K562 (cell line): ENCODE measurements around the gene SLC7A4. TPM values are rescaled to one million over a fixed set of nuclear protein-coding genes. Genes with fewer than 3 reads are reported as not detected.
A peak's percentile ranks its signal among the peaks of the same experiment; 100 is the strongest.

Experiments used
- ARID3A ChIP-seq: IDR thresholded peaks from 2 replicates; pipeline ENCODE4 v1.6.1; 2012; ENCODE audit warnings: low read depth, low read length, improper control_type of control experiment, borderline replicate concordance
- CBX2 ChIP-seq: fragments of 200-600 bp; sonication (generic); IDR thresholded peaks from one replicate; pipeline ENCODE4 v1.6.1; 2012; ENCODE audit warnings: mild to moderate bottlenecking, low read length, inconsistent platforms; ENCODE audit not compliant: insufficient read depth, poor library complexity, severe bottlenecking
- FOXJ3 ChIP-seq: sonication (generic); formaldehyde crosslinking; IDR thresholded peaks from 2 replicates; pipeline ENCODE4 v1.4.0; 2020; ENCODE audit warnings: mild to moderate bottlenecking, missing genetic modification reagents
- FOXM1 ChIP-seq, 2 experiments: fragments of 450-650 bp in 1 of 2; sonication (generic) in 1 of 2; formaldehyde crosslinking in 1 of 2; IDR thresholded peaks; 2 replicates each; pipeline versions ENCODE4 v1.6.1 to v1.9.0; 2017 to 2022; ENCODE audit warnings: low read depth in 2 of 2, mild to moderate bottlenecking in 2 of 2, missing genetic modification reagents in 1 of 2, moderate library complexity in 1 of 2
- KDM4B ChIP-seq, 2 experiments: fragments of 450-650 bp in 1 of 2; sonication (generic) in 1 of 2; IDR thresholded peaks; 2 replicates each; pipeline ENCODE4 v1.6.1; 2016 to 2017; ENCODE audit warnings: borderline replicate concordance in 2 of 2, antibody characterized with exemption in 1 of 2, low read depth in 1 of 2, mild to moderate bottlenecking in 1 of 2
- MCM2 ChIP-seq: fragments of 450-650 bp; IDR thresholded peaks from 2 replicates; pipeline ENCODE4 v1.6.1; 2017; ENCODE audit warnings: low read depth, mild to moderate bottlenecking
- MXI1 ChIP-seq: IDR thresholded peaks from 2 replicates; pipeline ENCODE4 v1.6.1; 2011; ENCODE audit warnings: low read depth, mild to moderate bottlenecking, improper control_type of control experiment, low read length
- SRSF1 ChIP-seq: fragments of 200-400 bp; formaldehyde crosslinking; IDR thresholded peaks from 2 replicates; pipeline ENCODE4 v1.6.1; 2017; ENCODE audit warnings: mild to moderate bottlenecking, low read depth, low read length, moderate library complexity
- TCF7 ChIP-seq: sonication (generic); IDR thresholded peaks from 2 replicates; pipeline ENCODE4 v1.6.1; 2016; ENCODE audit warnings: antibody characterized with exemption, borderline replicate concordance
- ZC3H4 ChIP-seq: sonication (generic); formaldehyde crosslinking; IDR thresholded peaks from 2 replicates; pipeline ENCODE4 v1.9.0; 2021; ENCODE audit warnings: missing genetic modification reagents, borderline replicate concordance
- ZNF217 ChIP-seq: sonication (generic); formaldehyde crosslinking; IDR thresholded peaks from 2 replicates; pipeline ENCODE4 v1.8.0; 2022; ENCODE audit warnings: mild to moderate bottlenecking, missing genetic modification reagents
- ZNF347 ChIP-seq: fragments of 450-650 bp; formaldehyde crosslinking; IDR thresholded peaks from 2 replicates; pipeline ENCODE4 v1.4.0; 2020; ENCODE audit warnings: low read depth, mild to moderate bottlenecking, moderate library complexity
- ZNF584 ChIP-seq: fragments of 200-800 bp; sonication (Bioruptor generic); IDR thresholded peaks from 2 replicates; pipeline ENCODE4 v1.6.1; 2016; ENCODE audit warnings: low read depth, mild to moderate bottlenecking, missing genetic modification characterization, missing compliant biosample characterization
- polyA plus RNA-seq, 8 experiments: library from polyadenylated mRNA; depleted of rRNA in 4 of 8; stranded (reverse) in 5 of 8; unstranded in 3 of 8; fragments of >200 nt; fragmentation: Nextera tagmentation in 2 of 8; fragmentation: Illumina TruSeq in 1 of 8; extraction: Ambion mirVana in 2 of 8; extraction: Trizol in 1 of 8; gene quantifications; 2 replicates each; pipeline versions ENCODE4 v1.2.1 to v1.2.3, GENCODE V29; 2011 to 2014; ENCODE audit warnings: inconsistent platforms in 1 of 8, missing spikeins in 1 of 8
- total RNA-seq, 7 experiments: library from RNA; depleted of rRNA in 6 of 7; stranded (reverse); fragments of >200 nt in 6 of 7; fragmentation: Illumina TruSeq in 2 of 7; extraction: Trizol in 2 of 7; gene quantifications; 2 replicates each; pipeline versions ENCODE4 v1.2.1 to v1.2.3, GENCODE V29; 2011 to 2021; ENCODE audit warnings: low replicate concordance in 1 of 7
- TF ChIP-seq, protein P1 (sequence below): fragments of 450-650 bp; IDR thresholded peaks from 2 replicates; pipeline ENCODE4 v1.6.1; 2018; ENCODE audit not compliant: partially characterized antibody
- TF ChIP-seq, protein P2 (sequence below): fragments of 450-650 bp; conservative IDR thresholded peaks from 2 replicates; pipeline ENCODE4 v1.6.1; 2016; ENCODE audit warnings: missing genetic modification characterization, low read depth, mild to moderate bottlenecking, control low read depth, missing compliant biosample characterization
- TF ChIP-seq, protein P3 (sequence below): fragments of 450-650 bp; IDR thresholded peaks from 2 replicates; pipeline ENCODE4 v1.6.1; 2017; ENCODE audit warnings: antibody characterized with exemption

Gene SLC7A4
- total and polyA plus RNA-seq, 9 of the 15 experiments (the other 6 are each of a cell fraction or from before 2014, with no cell fraction given), result not detected

DNA sequence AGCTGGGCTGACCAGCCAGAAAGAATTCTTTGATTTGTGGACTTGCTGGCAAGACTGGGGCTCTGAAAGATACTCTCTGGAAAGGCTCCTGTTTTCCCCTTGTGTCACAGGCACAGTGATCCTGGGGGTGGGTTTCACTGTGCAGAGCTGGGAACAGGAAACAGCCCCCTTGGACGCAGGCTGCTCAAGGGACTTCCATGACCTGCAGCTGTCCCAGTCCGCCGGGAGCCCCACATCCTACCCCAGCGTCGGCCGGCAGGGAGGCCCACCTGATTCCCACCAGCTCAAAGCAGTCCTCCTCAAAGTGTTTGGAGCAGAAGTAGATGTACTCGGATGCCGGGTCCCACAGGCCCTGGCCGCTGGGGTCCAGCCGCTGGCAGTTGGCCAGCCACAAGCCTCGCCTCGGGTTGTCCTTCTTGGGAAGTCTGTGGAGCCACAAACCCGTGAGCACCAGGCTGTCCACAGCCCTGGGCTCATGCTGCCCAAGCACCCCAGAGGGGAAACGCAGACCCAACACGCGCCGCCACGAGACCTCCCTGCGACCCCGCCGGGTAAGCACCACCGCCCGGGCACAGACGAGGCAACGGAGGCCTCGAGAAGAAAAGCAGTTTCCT lies 31.3 kb downstream of the SLC7A4 start (continued):
- TF ChIP-seq, protein P1, sequence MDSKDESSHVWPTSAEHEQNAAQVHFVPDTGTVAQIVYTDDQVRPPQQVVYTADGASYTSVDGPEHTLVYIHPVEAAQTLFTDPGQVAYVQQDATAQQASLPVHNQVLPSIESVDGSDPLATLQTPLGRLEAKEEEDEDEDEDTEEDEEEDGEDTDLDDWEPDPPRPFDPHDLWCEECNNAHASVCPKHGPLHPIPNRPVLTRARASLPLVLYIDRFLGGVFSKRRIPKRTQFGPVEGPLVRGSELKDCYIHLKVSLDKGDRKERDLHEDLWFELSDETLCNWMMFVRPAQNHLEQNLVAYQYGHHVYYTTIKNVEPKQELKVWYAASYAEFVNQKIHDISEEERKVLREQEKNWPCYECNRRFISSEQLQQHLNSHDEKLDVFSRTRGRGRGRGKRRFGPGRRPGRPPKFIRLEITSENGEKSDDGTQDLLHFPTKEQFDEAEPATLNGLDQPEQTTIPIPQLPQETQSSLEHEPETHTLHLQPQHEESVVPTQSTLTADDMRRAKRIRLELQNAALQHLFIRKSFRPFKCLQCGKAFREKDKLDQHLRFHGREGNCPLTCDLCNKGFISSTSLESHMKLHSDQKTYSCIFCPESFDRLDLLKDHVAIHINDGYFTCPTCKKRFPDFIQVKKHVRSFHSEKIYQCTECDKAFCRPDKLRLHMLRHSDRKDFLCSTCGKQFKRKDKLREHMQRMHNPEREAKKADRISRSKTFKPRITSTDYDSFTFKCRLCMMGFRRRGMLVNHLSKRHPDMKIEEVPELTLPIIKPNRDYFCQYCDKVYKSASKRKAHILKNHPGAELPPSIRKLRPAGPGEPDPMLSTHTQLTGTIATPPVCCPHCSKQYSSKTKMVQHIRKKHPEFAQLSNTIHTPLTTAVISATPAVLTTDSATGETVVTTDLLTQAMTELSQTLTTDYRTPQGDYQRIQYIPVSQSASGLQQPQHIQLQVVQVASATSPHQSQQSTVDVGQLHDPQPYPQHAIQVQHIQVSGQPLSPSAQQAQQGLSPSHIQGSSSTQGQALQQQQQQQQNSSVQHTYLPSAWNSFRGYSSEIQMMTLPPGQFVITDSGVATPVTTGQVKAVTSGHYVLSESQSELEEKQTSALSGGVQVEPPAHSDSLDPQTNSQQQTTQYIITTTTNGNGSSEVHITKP, result no peak
- no peak for TF ChIP-seq ZC3H4 (CRISPR knock-in tag)
- TF ChIP-seq FOXJ3 (CRISPR knock-in tag), result no peak
- TF ChIP-seq ZNF347 (CRISPR knock-in tag), result 0 out of 2 replicates have a peak, but pooled peaks have one; percentile 17
- TF ChIP-seq MCM2, result no peak
- TF ChIP-seq, protein P2, sequence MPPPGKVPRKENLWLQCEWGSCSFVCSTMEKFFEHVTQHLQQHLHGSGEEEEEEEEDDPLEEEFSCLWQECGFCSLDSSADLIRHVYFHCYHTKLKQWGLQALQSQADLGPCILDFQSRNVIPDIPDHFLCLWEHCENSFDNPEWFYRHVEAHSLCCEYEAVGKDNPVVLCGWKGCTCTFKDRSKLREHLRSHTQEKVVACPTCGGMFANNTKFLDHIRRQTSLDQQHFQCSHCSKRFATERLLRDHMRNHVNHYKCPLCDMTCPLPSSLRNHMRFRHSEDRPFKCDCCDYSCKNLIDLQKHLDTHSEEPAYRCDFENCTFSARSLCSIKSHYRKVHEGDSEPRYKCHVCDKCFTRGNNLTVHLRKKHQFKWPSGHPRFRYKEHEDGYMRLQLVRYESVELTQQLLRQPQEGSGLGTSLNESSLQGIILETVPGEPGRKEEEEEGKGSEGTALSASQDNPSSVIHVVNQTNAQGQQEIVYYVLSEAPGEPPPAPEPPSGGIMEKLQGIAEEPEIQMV (tag), result no peak
- TF ChIP-seq ZNF217, result no peak
- TF ChIP-seq ARID3A, result no peak
- TF ChIP-seq CBX2, result no peak
- TF ChIP-seq, protein P3, sequence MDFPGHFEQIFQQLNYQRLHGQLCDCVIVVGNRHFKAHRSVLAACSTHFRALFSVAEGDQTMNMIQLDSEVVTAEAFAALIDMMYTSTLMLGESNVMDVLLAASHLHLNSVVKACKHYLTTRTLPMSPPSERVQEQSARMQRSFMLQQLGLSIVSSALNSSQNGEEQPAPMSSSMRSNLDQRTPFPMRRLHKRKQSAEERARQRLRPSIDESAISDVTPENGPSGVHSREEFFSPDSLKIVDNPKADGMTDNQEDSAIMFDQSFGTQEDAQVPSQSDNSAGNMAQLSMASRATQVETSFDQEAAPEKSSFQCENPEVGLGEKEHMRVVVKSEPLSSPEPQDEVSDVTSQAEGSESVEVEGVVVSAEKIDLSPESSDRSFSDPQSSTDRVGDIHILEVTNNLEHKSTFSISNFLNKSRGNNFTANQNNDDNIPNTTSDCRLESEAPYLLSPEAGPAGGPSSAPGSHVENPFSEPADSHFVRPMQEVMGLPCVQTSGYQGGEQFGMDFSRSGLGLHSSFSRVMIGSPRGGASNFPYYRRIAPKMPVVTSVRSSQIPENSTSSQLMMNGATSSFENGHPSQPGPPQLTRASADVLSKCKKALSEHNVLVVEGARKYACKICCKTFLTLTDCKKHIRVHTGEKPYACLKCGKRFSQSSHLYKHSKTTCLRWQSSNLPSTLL, result no peak
- TF ChIP-seq TCF7, result no peak
- TF ChIP-seq FOXM1 (IDR thresholded peaks at IDR 0.05; ENCODE audit: low read depth), result no peak
- no peak for TF ChIP-seq FOXM1 (CRISPR knock-in tag; IDR thresholded peaks at IDR 0.05; ENCODE audit: low read depth)
- TF ChIP-seq ZNF584 (CRISPR knock-in tag), result no peak
- TF ChIP-seq KDM4B (IDR thresholded peaks at IDR 0.05; ENCODE audit: borderline replicate concordance in 2 of 2, low read depth in 1 of 2), result no peak
- no peak for TF ChIP-seq MXI1
- TF ChIP-seq SRSF1, result no peak
